A673 (cell line): ENCODE measurements around the gene STOML3. TPM values are rescaled to one million over a fixed set of nuclear protein-coding genes. Genes with fewer than 3 reads are reported as not detected.

ENCODE experiments used
- BruUV-seq: library from RNA; stranded (reverse); fragments of 400-500 nt; replicated peaks from 2 replicates; lab custom pipeline; 2021; lab: Mats Ljungman, UMichigan
- CTCF ChIA-PET: fragments of 300-600 bp; sonication (Branson Sonifier 250); formaldehyde crosslinking; loops from one replicate; lab custom pipeline; 2022; ENCODE audit warnings: antibody characterized with exemption; lab: Charles Lee
- POLR2A ChIA-PET: fragments of 300-600 bp; sonication (Branson Sonifier 250); formaldehyde crosslinking; loops from one replicate; lab custom pipeline; 2022; ENCODE audit warnings: antibody characterized with exemption; ENCODE audit not compliant: low non-redundant PET; lab: Charles Lee
- DNase-seq: peaks from one replicate; pipeline ENCODE4 v3.0.0-alpha.2; 2015; ENCODE audit warnings: low spot score
- H3K27ac ChIP-seq: fragments of 200-600 bp; sonication (generic); 2 replicates; pipeline ENCODE4 v1.5.1; 2016; ENCODE audit warnings: mixed run types, low read depth, mild to moderate bottlenecking, mixed read lengths, antibody characterized with exemption, low read length; ENCODE audit not compliant: poor library complexity, severe bottlenecking
- H3K27me3 ChIP-seq: fragments of 200-600 bp; sonication (generic); replicated peaks from 2 replicates; pipeline ENCODE4 v1.6.1; 2017; ENCODE audit warnings: mixed run types, low read depth, mild to moderate bottlenecking, mixed read lengths, antibody characterized with exemption, low read length; ENCODE audit not compliant: insufficient read depth, poor library complexity
- H3K36me3 ChIP-seq: fragments of 200-600 bp; sonication (generic); 2 replicates; pipeline ENCODE4 v1.6.1; 2016; ENCODE audit warnings: mixed run types, mild to moderate bottlenecking, mixed read lengths, antibody characterized with exemption, low read length; ENCODE audit not compliant: insufficient read depth, poor library complexity, severe bottlenecking
- H3K4me1 ChIP-seq: fragments of 200-600 bp; sonication (generic); 2 replicates; pipeline ENCODE4 v1.6.1; 2017; ENCODE audit warnings: mixed run types, mild to moderate bottlenecking, mixed read lengths, antibody characterized with exemption, low read length; ENCODE audit not compliant: insufficient read depth, poor library complexity, severe bottlenecking
- H3K4me3 ChIP-seq: fragments of 200-600 bp; sonication (generic); 2 replicates; pipeline ENCODE4 v1.5.1; 2016; ENCODE audit warnings: low read depth, mixed run types, mild to moderate bottlenecking, mixed read lengths, low read length; ENCODE audit not compliant: poor library complexity, severe bottlenecking
- H3K9me3 ChIP-seq: fragments of 200-600 bp; sonication (generic); 2 replicates; pipeline ENCODE4 v1.6.1; 2016; ENCODE audit warnings: mixed run types, low read depth, mild to moderate bottlenecking, mixed read lengths, antibody characterized with exemption, low read length; ENCODE audit not compliant: poor library complexity, severe bottlenecking
- CTCF ChIP-seq: fragments of 300-800, 200-600 bp; sonication (generic); conservative IDR thresholded peaks from 2 replicates; pipeline ENCODE4 v1.5.1; 2017; ENCODE audit warnings: low read depth, mild to moderate bottlenecking, antibody characterized with exemption, low read length, moderate library complexity, mixed read lengths
- EZH2 ChIP-seq: fragments of 200-600 bp; sonication (generic); IDR thresholded peaks from 2 replicates; pipeline ENCODE4 v1.6.1; 2017; ENCODE audit warnings: borderline replicate concordance, low read depth, mild to moderate bottlenecking, mixed read lengths, antibody characterized with exemption, low read length; ENCODE audit not compliant: poor library complexity, severe bottlenecking
- intact Hi-C: fragments of 100-400 bp; cut with micrococcal nuclease; formaldehyde crosslinking; loops from one replicate; pipeline ENCODE4 v1.10.0; 2022; ENCODE audit not compliant: unreplicated experiment
- total RNA-seq: library from RNA; stranded (reverse); gene quantifications from 2 replicates; pipeline ENCODE4 v1.2.3, GENCODE V29; 2021

STOML3 gene
- total RNA-seq, 1 experiment from 2014 or later = not detected

- Histone ChIP-seq H3K9me3 (no peaks in the 10 kb centered on the region), H3K27ac (no peak overlapping the region), H3K27me3 (no peaks in the 10 kb centered on the region), H3K4me3 (no peak overlapping the region), H3K36me3 (no peaks in the 10 kb centered on the region), H3K4me1 (no peaks in the 10 kb centered on the region)
- no TSS peak for BruUV-seq
- DNase-seq = no peak
- intact Hi-C loops = no loop called here
- no peak for TF ChIP-seq EZH2
- TF ChIP-seq CTCF = no peak
- POLR2A ChIA-PET = no interaction called here
- CTCF ChIA-PET = no interaction called here
Measured at GRCh38 chr13:38981096-38981495, 9.5 kb downstream of the STOML3 start.

GRCh38 chr13:38980750-38981078 lies 9.9 kb downstream of the STOML3 start:
- H3K27ac ChIP-seq = no peak overlapping the region
- DNase-seq = no peak
- H3K9me3 ChIP-seq = no peaks in the 10 kb centered on the region
- POLR2A ChIA-PET = no interaction called here
- intact Hi-C loops = no loop called here
- H3K36me3 ChIP-seq = no peaks in the 10 kb centered on the region
- CTCF ChIA-PET = no interaction called here
- TF ChIP-seq EZH2 = no peak
- TF ChIP-seq CTCF = no peak
- no peaks in the 10 kb centered on the region for H3K27me3 ChIP-seq
- BruUV-seq = no TSS peak
- no peak overlapping the region for H3K4me3 ChIP-seq
- H3K4me1 ChIP-seq = no peaks in the 10 kb centered on the region

- no TSS peak for BruUV-seq
- POLR2A ChIA-PET = no interaction called here
- no peaks in the 10 kb centered on the region for H3K9me3 ChIP-seq
- TF ChIP-seq EZH2 = no peak
- no peak for TF ChIP-seq CTCF
- DNase-seq = no peak
- H3K27ac ChIP-seq = no peak overlapping the region
- H3K36me3 ChIP-seq = no peaks in the 10 kb centered on the region
- H3K4me1 ChIP-seq = no peaks in the 10 kb centered on the region
- CTCF ChIA-PET = no interaction called here
- H3K27me3 ChIP-seq = no peaks in the 10 kb centered on the region
- no peak overlapping the region for H3K4me3 ChIP-seq
- intact Hi-C loops = no loop called here
Measured at GRCh38 chr13:38979891-38980749, 10.5 kb downstream of the STOML3 start.
